Activated CD8-positive, alpha-beta T cell treated with anti-CD3 and anti-CD28 coated beads, Interleukin-2, amount 10 ng/mL, durations not matched to agents 7 days and 5 days (primary cell): ENCODE data around the gene PCDHGA1. TPM values are rescaled to one million over a fixed set of nuclear protein-coding genes. Genes with fewer than 3 reads are reported as not detected.

Experiments used
- ATAC-seq: fragments of 150-1000 bp; cut with Tn5 transposase; one replicate; pipeline ENCODE4 v1.10.0; 2021; ENCODE audit warnings: moderate library complexity
- CTCF ChIA-PET: fragments of 350-600 bp; sonication (Branson Sonifier 250); formaldehyde crosslinking; loops from one replicate; lab custom pipeline; 2021; ENCODE audit warnings: antibody characterized with exemption; lab: Charles Lee
- POLR2A ChIA-PET: fragments of 350-600 bp; sonication (Branson Sonifier 250); formaldehyde crosslinking; loops from one replicate; lab custom pipeline; 2021; ENCODE audit warnings: antibody characterized with exemption; lab: Charles Lee
- DNase-seq: peaks from one replicate; pipeline ENCODE4 v3.0.0-alpha.2; 2020
- H3K27ac Mint-ChIP-seq: one replicate; pipeline ENCODE4 v1.8.0; 2021; ENCODE audit warnings: mild to moderate bottlenecking, mixed read lengths
- H3K27me3 Mint-ChIP-seq: one replicate; pipeline ENCODE4 v1.8.0; 2021; ENCODE audit warnings: low read depth, mixed read lengths
- H3K36me3 Mint-ChIP-seq: one replicate; pipeline ENCODE4 v1.8.0; 2021; ENCODE audit warnings: low read depth, mixed read lengths
- H3K4me1 Mint-ChIP-seq: one replicate; pipeline ENCODE4 v1.8.0; 2021; ENCODE audit warnings: low read depth, mixed read lengths
- H3K4me3 Mint-ChIP-seq: one replicate; pipeline ENCODE4 v1.8.0; 2021; ENCODE audit warnings: mild to moderate bottlenecking, mixed read lengths
- H3K9me3 Mint-ChIP-seq: one replicate; pipeline ENCODE4 v1.8.0; 2022; ENCODE audit warnings: mixed read lengths; ENCODE audit not compliant: insufficient read depth
- total RNA-seq, 2 experiments: library from RNA; stranded (reverse); gene quantifications; one replicate each; pipeline ENCODE4 v1.2.3, GENCODE V29; 2021

PCDHGA1 gene
- total RNA-seq, 2 experiments from 2014 or later: not detected

DNA sequence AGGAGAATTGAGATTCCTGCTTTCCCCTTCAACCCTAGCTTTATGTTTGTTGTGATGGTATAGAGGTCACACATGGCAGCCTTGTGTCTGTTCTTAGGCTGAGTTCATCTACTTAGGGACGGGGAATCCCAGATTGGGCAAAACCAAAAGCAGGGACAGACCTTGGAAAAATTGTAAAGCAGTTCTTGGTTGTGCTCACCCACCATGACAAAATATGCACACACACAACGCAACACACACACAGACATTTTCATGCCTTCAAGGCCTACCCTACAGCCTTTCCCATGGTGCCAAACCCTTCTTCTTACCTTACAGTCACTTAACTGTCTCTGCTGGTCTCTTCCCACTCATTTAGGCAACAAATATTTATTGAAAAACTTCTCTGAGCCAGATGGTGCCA is 173.4 kb downstream of the PCDHGA1 start:
- Mint-ChIP-seq H3K36me3 (no peaks in the 10 kb centered on the region), H3K4me3 (no peak overlapping the region), H3K9me3 (no peaks in the 10 kb centered on the region), H3K4me1 (no peaks in the 10 kb centered on the region), H3K27me3 (peaks cover 5% of the 10 kb centered on the region), H3K27ac (no peak overlapping the region)
- no peak for ATAC-seq
- ChIA-PET CTCF (interaction anchor here (0.9 kb wide), 1 partner anchor 9 kb away, joined by 3 read pairs; no protein-coding TSS in a partner anchor), POLR2A (no interaction called here)
- DNase-seq: no peak

DNA sequence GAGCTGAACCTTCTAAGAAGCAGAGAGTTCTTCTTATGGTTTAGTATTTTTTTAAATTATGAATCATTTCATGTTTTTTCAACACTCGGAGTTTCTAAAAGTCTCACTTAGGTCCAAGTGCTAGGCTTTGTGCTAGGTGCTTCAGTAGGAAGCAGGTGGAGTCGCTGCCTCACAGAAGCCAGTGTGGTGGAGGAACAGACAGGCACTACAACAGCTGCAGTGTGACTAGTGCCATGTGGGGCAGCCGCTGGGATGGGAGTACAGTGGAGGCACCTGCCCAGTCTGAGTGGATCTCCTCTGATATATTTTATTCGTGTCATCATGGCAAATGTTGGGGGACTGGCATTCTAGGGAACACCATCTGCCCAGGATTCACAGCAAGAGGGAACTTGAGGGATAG is 173.9 kb downstream of the PCDHGA1 start:
- CTCF ChIA-PET: no interaction called here

DNA sequence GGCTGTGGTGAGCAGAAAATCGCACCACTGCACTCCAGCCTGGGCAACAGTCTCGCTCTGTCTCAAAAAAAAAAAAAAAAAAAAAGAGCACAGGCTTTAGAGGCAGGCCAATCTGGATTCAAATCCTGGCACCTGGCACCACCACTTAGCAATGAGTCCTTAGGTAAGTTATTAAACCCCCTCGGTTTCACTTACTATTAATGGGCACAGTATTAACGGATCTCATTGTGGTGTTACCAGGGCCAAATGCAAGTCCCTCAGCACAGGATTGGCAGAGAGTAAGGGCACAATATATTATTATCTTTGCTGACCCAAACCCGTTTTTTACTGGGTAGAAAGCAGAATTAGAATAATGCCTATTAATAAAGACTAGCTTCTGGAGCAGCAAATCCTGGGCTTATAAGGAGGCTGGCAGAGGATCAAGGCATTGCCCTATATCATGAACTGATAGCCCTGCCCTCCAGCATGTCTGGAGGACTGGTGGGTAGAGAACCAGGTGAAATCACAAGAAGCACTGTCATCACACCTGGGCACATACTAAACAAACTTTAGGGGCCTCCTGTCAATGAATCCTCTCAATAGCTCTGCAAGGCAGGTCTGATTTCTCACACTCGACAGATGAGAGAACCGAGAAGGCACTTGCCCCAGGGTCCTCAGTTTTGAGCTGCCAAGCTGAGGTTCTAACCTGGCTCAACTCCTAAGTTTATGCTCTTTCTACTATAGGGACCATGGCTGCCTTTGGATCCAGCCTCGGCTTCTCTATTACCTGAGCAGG is 176.3 kb downstream of the PCDHGA1 start:
- ChIA-PET CTCF (interaction anchor here (0.9 to 1.8 kb wide), 7 partner anchors 12 to 176 kb away, joined by 3 to 6 read pairs (median 4); partner anchors contain the start of gene PCDHGB2), POLR2A (no interaction called here)
- no peak overlapping the region for H3K27ac Mint-ChIP-seq
- no peaks in the 10 kb centered on the region for H3K36me3 Mint-ChIP-seq
- H3K4me3 Mint-ChIP-seq: no peak overlapping the region
- no peak for ATAC-seq
- no peak for DNase-seq
- no peaks in the 10 kb centered on the region for H3K9me3 Mint-ChIP-seq
- H3K27me3 Mint-ChIP-seq: peaks cover 4% of the 10 kb centered on the region
- peaks cover 6% of the 10 kb centered on the region for H3K4me1 Mint-ChIP-seq

More for the DNA sequence above, 173.9 kb downstream of the PCDHGA1 start:
- peaks cover 3% of the 10 kb centered on the region for H3K4me1 Mint-ChIP-seq
- H3K9me3 Mint-ChIP-seq: no peaks in the 10 kb centered on the region
- H3K27ac Mint-ChIP-seq: no peak overlapping the region
- no peak overlapping the region for H3K4me3 Mint-ChIP-seq
- no peaks in the 10 kb centered on the region for H3K36me3 Mint-ChIP-seq
- no peak for DNase-seq
- peaks cover 4% of the 10 kb centered on the region for H3K27me3 Mint-ChIP-seq
- POLR2A ChIA-PET: no interaction called here
- no peak for ATAC-seq

DNA sequence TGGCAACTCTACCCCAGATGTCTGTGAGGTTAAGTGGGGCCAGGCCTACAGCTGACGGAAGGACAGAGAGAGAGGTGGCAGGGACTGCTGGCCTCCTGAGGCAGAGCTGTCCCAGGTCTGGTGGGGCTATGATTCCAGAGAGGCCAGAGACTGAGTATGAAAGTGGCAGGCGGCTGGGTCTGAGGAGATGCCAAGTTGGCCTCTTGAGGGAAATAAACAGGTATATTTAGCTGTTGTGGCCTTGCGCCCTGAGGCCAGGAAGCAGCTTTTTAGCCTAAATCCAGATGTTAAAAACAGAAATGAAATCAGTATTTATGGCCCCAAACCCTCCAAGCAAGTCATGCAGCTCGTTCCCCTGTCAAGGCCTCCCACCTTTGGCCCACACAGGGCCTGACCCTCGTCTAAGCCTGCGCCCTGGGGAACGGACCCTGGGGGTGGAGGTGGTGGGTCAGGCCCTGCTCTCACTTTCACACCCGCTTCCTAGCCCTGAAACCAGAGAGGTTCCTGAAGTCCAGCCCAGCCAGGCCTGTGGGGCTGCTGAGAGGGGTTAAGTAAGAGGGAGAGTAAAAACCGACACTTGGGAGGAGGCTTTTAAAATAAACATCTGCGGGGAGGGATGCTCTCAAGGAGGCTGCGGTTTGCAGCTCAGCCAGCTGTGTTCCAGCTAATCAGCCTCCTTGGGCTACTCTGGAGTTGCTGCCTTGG is 177.2 kb downstream of the PCDHGA1 start:
- H3K9me3 Mint-ChIP-seq: no peaks in the 10 kb centered on the region
- ATAC-seq (no peak), DNase-seq (no peak)
- ChIA-PET CTCF (interaction anchor here (0.8 to 1.9 kb wide), 10 partner anchors 11 to 177 kb away, joined by 3 to 9 read pairs (median 3); partner anchors contain the start of genes PCDHGB2 and PCDHGC4), POLR2A (interaction anchor here (0.8 kb wide), 1 partner anchor 187 kb away, joined by 3 read pairs; the partner anchor contains the start of gene TAF7)
- no peaks in the 10 kb centered on the region for H3K27me3 Mint-ChIP-seq
- H3K36me3 Mint-ChIP-seq: no peaks in the 10 kb centered on the region
- peaks cover 8% of the 10 kb centered on the region for H3K4me1 Mint-ChIP-seq
- no peak overlapping the region for H3K27ac Mint-ChIP-seq
- no peak overlapping the region for H3K4me3 Mint-ChIP-seq

DNA sequence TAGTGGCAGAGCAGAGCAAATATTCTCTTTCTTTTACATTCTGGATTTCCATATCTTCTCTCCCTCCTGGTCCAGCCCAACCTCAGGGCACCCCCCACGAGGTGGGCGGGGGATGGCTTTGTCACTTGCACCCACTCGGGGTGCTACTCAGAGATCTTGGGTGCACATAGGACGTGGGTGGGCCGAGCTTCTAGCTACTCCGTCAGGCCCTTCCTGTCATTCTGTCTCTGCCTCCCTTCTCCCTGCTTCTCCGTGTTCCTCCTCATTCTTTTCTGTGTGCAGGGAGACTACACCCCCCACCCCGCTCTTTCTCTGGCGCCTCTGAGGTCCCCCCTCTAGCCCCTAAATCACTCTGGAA is 178.1 kb downstream of the PCDHGA1 start:
- DNase-seq (no peak), ATAC-seq (no peak)
- ChIA-PET CTCF (interaction anchor here (0.9 to 2.5 kb wide), 6 partner anchors 16 to 183 kb away, joined by 3 to 9 read pairs (median 3); partner anchors contain the start of gene PCDHGA10), POLR2A (interaction anchor here (0.8 kb wide), 1 partner anchor 188 kb away, joined by 3 read pairs; the partner anchor contains the start of gene TAF7)
- no peak overlapping the region for H3K4me3 Mint-ChIP-seq
- H3K4me1 Mint-ChIP-seq: peaks cover 15% of the 10 kb centered on the region
- no peaks in the 10 kb centered on the region for H3K27me3 Mint-ChIP-seq
- H3K9me3 Mint-ChIP-seq: no peaks in the 10 kb centered on the region
- H3K27ac Mint-ChIP-seq: no peak overlapping the region
- peaks cover 4% of the 10 kb centered on the region for H3K36me3 Mint-ChIP-seq

DNA sequence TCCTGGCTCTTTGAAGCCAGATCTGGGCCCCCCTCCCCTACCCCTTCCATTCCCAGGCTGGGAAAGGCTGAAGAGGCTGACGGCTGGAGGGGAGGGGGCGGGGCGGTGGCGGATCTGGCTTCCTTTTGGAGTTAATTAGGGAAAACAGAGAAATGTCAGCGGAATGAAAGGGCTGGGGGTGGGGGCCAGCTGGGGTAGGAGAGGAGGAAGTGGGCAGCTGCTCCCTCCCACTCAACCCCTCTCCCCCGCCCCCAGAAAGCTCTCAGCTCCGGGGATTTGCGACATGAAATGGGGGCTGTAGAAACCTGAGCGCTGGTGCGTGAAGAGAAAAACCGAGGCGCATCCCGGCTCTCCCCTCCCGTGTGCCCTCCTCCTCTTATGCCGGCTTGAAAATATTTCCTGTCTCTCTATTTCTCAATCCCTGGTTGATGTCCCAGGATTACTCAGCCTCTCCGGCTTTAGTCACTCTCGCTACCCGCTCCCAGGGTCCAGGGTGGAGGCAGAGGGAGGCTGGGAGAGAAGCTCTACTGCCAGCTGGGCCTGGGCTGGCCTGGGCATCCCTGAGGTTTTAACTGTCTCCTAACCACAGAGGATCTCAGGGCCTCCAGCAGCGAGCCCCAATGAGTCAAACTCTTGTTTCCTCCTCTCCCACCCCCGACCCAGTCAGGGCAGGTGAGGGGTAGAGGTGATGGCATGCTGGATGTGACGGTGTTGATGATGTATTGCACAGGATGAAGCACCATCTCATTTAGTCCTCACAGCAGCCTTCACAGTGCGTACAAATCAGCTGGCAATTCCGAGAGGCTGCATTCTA is 178.7 kb downstream of the PCDHGA1 start:
- Mint-ChIP-seq H3K36me3 (peaks cover 9% of the 10 kb centered on the region), H3K4me1 (peaks cover 21% of the 10 kb centered on the region), H3K27me3 (no peaks in the 10 kb centered on the region), H3K9me3 (no peaks in the 10 kb centered on the region), H3K27ac (no peak overlapping the region), H3K4me3 (no peak overlapping the region)
- DNase-seq (no peak), ATAC-seq (no peak)
- POLR2A ChIA-PET: no interaction called here
- CTCF ChIA-PET: interaction anchor here (0.7 to 2.5 kb wide), 8 partner anchors 12 to 189 kb away, joined by 3 to 9 read pairs (median 4); partner anchors contain the start of genes PCDHGA10 and TAF7

DNA sequence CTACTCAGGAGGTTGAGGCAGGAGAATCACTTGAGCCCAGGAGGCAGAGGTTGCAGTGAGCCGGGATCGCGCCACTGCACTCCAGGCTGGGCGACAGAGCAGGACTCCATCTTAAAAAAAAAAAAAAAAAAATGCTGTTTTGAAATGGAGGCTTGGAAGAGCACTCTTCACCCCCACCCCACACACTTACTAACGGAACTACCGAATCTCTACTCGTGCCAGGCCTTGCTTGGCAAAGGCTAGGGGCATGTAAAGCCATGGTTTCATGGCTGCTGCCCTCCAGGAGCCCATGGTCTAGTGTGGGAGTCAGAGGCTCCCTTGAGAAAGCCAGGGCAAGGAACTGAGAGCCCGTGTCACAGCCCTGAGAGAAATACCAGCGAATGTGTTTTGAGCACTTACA is 179.8 kb downstream of the PCDHGA1 start:
- peaks cover 29% of the 10 kb centered on the region for H3K4me1 Mint-ChIP-seq
- ATAC-seq (no peak), DNase-seq (no peak)
- no peaks in the 10 kb centered on the region for H3K9me3 Mint-ChIP-seq
- CTCF ChIA-PET: interaction anchor here (0.8 to 2.5 kb wide), 7 partner anchors 14 to 190 kb away, joined by 3 to 7 read pairs (median 4); partner anchors contain the start of genes PCDHGA10, PCDHGA12 and TAF7
- H3K27ac Mint-ChIP-seq: no peak overlapping the region
- H3K36me3 Mint-ChIP-seq: peaks cover 12% of the 10 kb centered on the region
- POLR2A ChIA-PET: no interaction called here
- no peak overlapping the region for H3K4me3 Mint-ChIP-seq
- H3K27me3 Mint-ChIP-seq: no peaks in the 10 kb centered on the region

DNA sequence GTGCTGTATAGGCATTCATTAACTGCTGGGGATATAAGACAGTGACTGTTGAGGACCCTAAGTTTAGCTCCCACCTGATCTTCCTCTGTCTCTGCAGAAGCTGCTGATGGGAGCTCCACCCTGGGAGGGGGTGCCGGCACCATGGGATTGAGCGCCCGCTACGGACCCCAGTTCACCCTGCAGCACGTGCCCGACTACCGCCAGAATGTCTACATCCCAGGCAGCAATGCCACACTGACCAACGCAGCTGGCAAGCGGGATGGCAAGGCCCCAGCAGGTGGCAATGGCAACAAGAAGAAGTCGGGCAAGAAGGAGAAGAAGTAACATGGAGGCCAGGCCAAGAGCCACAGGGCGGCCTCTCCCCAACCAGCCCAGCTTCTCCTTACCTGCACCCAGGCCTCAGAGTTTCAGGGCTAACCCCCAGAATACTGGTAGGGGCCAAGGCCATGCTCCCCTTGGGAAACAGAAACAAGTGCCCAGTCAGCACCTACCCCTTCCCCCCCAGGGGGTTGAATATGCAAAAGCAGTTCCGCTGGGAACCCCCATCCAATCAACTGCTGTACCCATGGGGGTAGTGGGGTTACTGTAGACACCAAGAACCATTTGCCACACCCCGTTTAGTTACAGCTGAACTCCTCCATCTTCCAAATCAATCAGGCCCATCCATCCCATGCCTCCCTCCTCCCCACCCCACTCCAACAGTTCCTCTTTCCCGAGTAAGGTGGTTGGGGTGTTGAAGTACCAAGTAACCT is 180.7 kb downstream of the PCDHGA1 start:
- DNase-seq: no peak
- ChIA-PET POLR2A (no interaction called here), CTCF (interaction anchor here (0.5 to 5.3 kb wide), 16 partner anchors 12 to 1951 kb away, joined by 3 to 64 read pairs (median 6); partner anchors contain the start of genes PCDHB15, PCDHGA1, PCDHGA10 and PCDHGA11)
- peaks cover 36% of the 10 kb centered on the region for H3K4me1 Mint-ChIP-seq
- no peak overlapping the region for H3K4me3 Mint-ChIP-seq
- no peak for ATAC-seq
- peak overlapping the region; percentile 9 for H3K27ac Mint-ChIP-seq
- H3K27me3 Mint-ChIP-seq: no peaks in the 10 kb centered on the region
- H3K36me3 Mint-ChIP-seq: peaks cover 15% of the 10 kb centered on the region
- H3K9me3 Mint-ChIP-seq: no peaks in the 10 kb centered on the region

DNA sequence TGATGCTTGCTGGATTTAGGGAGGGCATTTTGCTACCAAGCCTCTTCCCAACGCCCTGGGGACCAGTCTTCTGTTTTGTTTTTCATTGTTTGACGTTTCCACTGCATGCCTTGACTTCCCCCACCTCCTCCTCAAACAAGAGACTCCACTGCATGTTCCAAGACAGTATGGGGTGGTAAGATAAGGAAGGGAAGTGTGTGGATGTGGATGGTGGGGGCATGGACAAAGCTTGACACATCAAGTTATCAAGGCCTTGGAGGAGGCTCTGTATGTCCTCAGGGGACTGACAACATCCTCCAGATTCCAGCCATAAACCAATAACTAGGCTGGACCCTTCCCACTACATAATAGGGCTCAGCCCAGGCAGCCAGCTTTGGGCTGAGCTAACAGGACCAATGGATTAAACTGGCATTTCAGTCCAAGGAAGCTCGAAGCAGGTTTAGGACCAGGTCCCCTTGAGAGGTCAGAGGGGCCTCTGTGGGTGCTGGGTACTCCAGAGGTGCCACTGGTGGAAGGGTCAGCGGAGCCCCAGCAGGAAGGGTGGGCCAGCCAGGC is 181.5 kb downstream of the PCDHGA1 start:
- Mint-ChIP-seq H3K4me1 (peaks cover 39% of the 10 kb centered on the region), H3K4me3 (no peak overlapping the region), H3K36me3 (peaks cover 23% of the 10 kb centered on the region), H3K9me3 (no peaks in the 10 kb centered on the region), H3K27me3 (no peaks in the 10 kb centered on the region), H3K27ac (peak overlapping the region; percentile 9)
- CTCF ChIA-PET: interaction anchor here (1.0 to 5.3 kb wide), 19 partner anchors 11 to 267 kb away, joined by 3 to 64 read pairs (median 8); partner anchors contain the start of genes PCDHB15, PCDHGA1, PCDHGA10 and PCDHGA11
- DNase-seq (no peak), ATAC-seq (no peak)
- POLR2A ChIA-PET: interaction anchor here (2.3 kb wide), 1 partner anchor 191 kb away, joined by 7 read pairs; the partner anchor contains the start of gene TAF7

DNA sequence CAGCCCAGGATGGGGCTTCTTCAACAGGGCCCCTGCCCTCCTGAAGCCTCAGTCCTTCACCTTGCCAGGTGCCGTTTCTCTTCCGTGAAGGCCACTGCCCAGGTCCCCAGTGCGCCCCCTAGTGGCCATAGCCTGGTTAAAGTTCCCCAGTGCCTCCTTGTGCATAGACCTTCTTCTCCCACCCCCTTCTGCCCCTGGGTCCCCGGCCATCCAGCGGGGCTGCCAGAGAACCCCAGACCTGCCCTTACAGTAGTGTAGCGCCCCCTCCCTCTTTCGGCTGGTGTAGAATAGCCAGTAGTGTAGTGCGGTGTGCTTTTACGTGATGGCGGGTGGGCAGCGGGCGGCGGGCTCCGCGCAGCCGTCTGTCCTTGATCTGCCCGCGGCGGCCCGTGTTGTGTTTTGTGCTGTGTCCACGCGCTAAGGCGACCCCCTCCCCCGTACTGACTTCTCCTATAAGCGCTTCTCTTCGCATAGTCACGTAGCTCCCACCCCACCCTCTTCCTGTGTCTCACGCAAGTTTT is 182.1 kb downstream of the PCDHGA1 start:
- Mint-ChIP-seq H3K4me1 (peaks cover 39% of the 10 kb centered on the region), H3K4me3 (peak overlapping the region; percentile 43), H3K36me3 (peaks cover 26% of the 10 kb centered on the region), H3K27me3 (no peaks in the 10 kb centered on the region), H3K9me3 (no peaks in the 10 kb centered on the region), H3K27ac (peak overlapping the region; percentile 51)
- ChIA-PET POLR2A (interaction anchor here (2.3 kb wide), 1 partner anchor 192 kb away, joined by 7 read pairs; the partner anchor contains the start of gene TAF7), CTCF (interaction anchor here (0.6 to 5.3 kb wide), 35 partner anchors 9 to 289 kb away, joined by 3 to 64 read pairs (median 5); partner anchors contain the start of genes PCDHB14, PCDHB15, PCDHGA10 and PCDHGA11)
- DNase-seq: peak; percentile 87
- peak; percentile 58 for ATAC-seq
